HG02970 (cell line): Measurements from ENCODE around the gene ABCB1.
A peak's percentile ranks its signal among the peaks of the same experiment; 100 is the strongest.
"Not testable (repeated sequence)": the region's sequence is repeated elsewhere in the genome, so short reads cannot be mapped to it uniquely, and the experiment has no call there.

Experiments used
- ATAC-seq: cut with Tn5 transposase; IDR thresholded peaks from one replicate; pipeline ENCODE4 v1.9.1; 2021; ENCODE audit warnings: mild to moderate bottlenecking, moderate library complexity, moderate number of reproducible peaks; ENCODE audit not compliant: unreplicated experiment, low FRiP score

The ABCB1 gene

GRCh38 chr7:87474533-87475358 lies 125.9 kb downstream of the ABCB1 start:
- peak; percentile 81 for ATAC-seq

DNA sequence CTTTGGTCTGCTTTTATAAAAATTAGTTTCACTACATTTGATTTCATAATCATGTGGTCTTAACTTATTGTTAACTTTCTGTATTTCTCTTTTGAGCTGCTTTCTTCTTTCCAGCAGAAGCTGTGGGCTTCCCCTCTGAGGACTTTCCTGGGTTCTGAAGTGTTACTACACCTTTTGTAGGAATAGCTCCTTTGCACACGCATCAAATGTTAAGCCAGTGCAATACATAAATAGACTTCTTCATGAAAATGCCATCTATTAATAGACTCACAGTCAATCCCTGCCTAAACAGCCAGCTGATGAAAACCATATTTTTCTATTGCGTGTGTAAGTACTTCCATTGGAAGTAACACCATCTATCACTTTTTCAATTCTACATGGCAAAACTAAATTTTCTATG lies 126.7 kb downstream of the ABCB1 start:
- ATAC-seq: no peak

GRCh38 chr7:87473192-87473591 lies 127.5 kb downstream of the ABCB1 start:
- no peak for ATAC-seq

DNA sequence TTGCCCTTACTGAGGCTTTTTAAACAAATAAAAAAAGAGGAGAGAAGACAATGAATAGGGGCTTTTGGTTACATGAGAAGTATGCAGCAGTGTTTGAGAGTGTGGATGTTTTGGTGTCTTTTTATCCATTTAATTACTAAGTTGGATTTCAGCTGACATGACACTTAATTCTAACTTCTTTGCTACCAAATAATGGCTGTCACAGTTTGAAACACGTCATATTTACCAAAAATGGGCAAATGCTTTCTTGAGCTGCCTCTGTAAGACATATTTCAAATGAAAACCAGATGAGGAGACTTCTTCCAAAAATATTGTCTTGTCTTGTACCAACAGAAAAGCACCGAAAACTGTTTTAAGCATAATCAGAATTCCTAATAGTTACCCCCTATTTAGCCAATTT lies 129.2 kb downstream of the ABCB1 start:
- no peak for ATAC-seq

- ATAC-seq: not testable (repeated sequence)
These were observed 131.5 kb downstream of the ABCB1 start for GRCh38 chr7:87469204-87469603.

DNA sequence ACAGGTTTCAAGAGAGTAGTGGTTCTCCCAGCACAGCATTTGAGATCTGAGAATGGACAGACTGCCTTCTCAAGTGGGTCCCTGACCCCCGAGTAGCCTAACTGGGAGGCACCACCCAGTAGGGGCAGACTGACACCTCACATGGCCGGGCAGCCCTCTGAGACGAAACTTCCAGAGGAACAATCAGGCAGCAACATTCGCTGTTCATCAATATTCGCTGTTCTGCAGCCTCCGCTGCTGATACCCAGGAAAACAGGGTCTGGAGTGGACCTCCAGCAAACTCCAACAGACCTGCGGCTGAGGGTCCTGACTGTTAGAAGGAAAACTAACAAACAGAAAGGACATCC lies 135.2 kb downstream of the ABCB1 start:
- not testable (repeated sequence) for ATAC-seq

- ATAC-seq: not testable (repeated sequence)
These were observed 135.7 kb downstream of the ABCB1 start for GRCh38 chr7:87464830-87465533.

DNA sequence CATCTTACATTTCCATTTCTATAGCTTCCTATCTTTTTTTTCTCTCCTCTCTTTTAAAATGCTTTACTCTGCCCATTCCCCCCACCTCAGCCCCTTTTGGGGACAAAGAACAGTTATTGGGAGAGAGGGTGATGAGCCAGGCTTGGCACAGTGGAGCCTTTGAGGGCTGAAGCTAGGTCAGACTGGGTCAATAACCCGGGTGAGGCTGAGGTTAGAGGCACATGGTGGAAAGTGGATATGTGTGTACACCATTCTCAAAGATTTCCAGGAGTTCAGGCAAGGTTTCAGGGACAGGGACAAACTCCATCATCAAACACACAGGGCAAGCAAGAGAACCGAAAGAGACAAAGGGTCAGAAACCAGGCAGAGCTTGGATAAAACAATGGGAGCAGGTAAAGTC lies 136.7 kb downstream of the ABCB1 start:
- no peak for ATAC-seq

GRCh38 chr7:87460444-87460843 lies 140.2 kb downstream of the ABCB1 start:
- ATAC-seq: not testable (repeated sequence)

GRCh38 chr7:87459941-87460340 lies 140.7 kb downstream of the ABCB1 start:
- no peak for ATAC-seq

DNA sequence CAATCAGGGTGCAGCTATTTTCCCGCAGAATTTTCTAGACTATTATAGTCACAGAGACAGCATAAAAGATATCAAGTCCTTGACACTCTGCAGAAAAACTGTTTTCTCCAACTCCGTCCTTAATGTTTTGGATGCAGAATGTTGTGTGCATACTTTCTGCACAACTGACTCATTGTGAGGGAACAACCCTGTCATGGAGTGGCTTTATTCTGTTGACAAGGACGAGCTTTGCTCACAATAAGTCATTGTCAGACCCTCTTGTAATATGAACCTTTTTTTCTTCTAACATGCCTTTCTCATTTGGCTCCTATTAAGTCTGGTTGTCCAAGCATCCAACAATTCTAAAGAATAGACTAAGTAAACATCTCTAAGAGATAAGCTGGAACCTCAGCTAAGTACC lies 142.5 kb downstream of the ABCB1 start:
- ATAC-seq: no peak

- ATAC-seq: no peak
These were observed 144.4 kb downstream of the ABCB1 start for GRCh38 chr7:87456247-87456646.
